T-helper 1 cell treated with Interleukin-12 subunit alpha and Interleukin-12 subunit beta and Interleukin-4 antibody, amounts not matched to agents 30 μg/mL and 1 μg/mL, for 36 hours (primary cell): ENCODE measurements around the gene FAM219B.
"Not testable (repeated sequence)": the region's sequence is repeated elsewhere in the genome, so short reads cannot be mapped to it uniquely, and the experiment has no call there.

ENCODE experiments used
- H3K27ac Mint-ChIP-seq: one replicate; pipeline ENCODE4 v1.8.0; 2021; ENCODE audit warnings: mild to moderate bottlenecking, mixed read lengths
- H3K27me3 Mint-ChIP-seq: one replicate; pipeline ENCODE4 v1.8.0; 2021; ENCODE audit warnings: low read depth, mixed read lengths
- H3K36me3 Mint-ChIP-seq: one replicate; pipeline ENCODE4 v1.8.0; 2021; ENCODE audit warnings: low read depth, mixed read lengths
- H3K4me1 Mint-ChIP-seq: one replicate; pipeline ENCODE4 v1.8.0; 2021; ENCODE audit warnings: low read depth, mixed read lengths
- H3K4me3 Mint-ChIP-seq: one replicate; pipeline ENCODE4 v1.8.0; 2021; ENCODE audit warnings: mild to moderate bottlenecking, moderate library complexity, mixed read lengths
- H3K9me3 Mint-ChIP-seq: one replicate; pipeline ENCODE4 v1.8.0; 2021; ENCODE audit warnings: mixed read lengths

FAM219B gene, protein sequence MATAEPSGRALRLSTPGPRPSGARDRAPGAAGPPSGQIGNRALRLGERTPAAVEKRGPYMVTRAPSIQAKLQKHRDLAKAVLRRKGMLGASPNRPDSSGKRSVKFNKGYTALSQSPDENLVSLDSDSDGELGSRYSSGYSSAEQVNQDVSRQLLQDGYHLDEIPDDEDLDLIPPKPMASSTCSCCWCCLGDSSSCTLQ

DNA sequence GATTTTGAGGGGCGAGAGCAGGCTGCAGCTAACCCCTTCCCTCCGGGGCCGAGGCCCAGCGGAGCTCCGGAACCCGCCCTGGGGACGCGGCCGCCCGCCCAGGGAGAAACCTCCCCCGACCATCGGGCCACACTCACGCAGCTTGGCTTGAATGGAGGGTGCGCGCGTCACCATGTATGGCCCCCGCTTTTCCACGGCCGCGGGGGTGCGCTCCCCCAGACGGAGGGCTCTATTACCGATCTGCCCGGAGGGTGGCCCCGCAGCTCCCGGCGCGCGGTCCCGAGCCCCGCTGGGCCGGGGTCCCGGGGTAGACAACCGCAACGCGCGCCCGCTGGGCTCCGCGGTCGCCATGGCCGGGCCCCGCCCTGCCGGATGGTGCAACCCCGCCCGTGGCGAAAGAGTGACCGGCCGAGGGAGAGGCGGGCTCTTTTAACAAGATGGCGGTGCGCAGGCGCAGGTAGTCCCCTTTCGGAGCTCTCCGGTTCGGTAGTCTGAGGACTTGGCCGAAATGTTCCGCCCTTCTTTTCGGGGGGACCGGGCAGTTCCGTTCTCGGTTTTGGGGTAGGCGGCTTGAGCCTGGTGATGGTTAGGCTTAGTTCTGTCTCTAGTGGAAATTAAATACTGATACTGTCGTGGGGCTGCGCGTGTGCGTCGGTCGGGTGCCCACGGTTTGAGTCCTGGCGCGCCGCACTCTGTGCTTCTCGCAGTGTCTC, at the start of gene FAM219B:
Gene FAM219B, minus strand, starts transcription at position 402 of the 713 bp plus-strand sequence. Its CDS starts 51 bp downstream, at position 351.
- H3K4me3 Mint-ChIP-seq: peak within 1 kb of the TSS; percentile 96
- H3K27me3 Mint-ChIP-seq: no peaks in the 10 kb centered on the region
- peaks cover 32% of the 10 kb centered on the region for H3K36me3 Mint-ChIP-seq

DNA sequence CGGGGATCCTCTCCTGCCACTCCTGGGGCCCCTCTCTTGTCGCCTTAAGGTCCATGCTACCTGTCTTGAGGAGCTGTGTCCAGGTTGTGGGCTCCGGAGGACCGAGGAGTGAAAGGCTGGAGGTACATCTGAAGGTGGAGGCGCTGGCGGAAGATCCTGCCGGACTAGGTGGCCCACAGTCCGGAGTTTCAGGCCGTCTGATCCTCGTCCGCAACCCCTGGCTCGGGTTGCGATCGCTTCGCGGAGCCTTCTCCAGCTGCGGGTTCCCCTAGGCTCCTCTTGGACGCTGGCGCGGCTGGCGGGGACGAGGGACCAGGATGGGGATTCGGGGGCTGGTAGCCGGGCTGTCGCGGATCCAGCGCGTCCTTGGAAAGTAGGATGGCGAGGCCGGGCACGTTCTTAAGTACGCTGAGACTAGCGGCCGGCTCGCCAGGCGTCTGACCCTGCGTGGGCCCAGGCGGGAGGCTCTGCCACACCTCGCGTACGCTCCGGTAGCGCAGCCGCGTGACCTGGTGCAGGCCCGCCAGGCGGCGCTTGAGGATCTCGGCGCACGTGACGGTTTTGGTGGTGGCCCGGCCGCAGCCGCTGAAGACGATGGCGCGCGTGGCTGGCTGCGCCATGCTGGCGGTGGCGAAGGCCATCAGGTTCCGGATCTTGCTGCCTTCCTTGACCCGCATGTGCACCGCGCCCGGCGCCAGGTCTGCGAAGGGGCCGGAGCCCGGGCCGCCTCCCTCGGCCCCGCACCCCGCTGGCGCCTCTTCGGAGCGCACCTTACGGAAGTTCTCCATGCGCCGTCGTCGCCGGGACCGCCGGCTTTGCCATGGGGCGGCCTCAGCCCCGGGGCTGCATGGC, 49.4 kb upstream of the FAM219B start:
- H3K36me3 Mint-ChIP-seq: no peaks in the 10 kb centered on the region
- peaks cover 14% of the 10 kb centered on the region for H3K4me1 Mint-ChIP-seq
- peak overlapping the region; percentile 31 for H3K4me3 Mint-ChIP-seq
- H3K27me3 Mint-ChIP-seq: peaks cover 38% of the 10 kb centered on the region
- H3K9me3 Mint-ChIP-seq: no peaks in the 10 kb centered on the region
- no peak overlapping the region for H3K27ac Mint-ChIP-seq

More for the DNA sequence above, at the start of gene FAM219B:
- H3K27ac Mint-ChIP-seq: peak within 1 kb of the TSS; percentile 92
- H3K4me1 Mint-ChIP-seq: peaks cover 35% of the 10 kb centered on the region
- no peaks in the 10 kb centered on the region for H3K9me3 Mint-ChIP-seq

DNA sequence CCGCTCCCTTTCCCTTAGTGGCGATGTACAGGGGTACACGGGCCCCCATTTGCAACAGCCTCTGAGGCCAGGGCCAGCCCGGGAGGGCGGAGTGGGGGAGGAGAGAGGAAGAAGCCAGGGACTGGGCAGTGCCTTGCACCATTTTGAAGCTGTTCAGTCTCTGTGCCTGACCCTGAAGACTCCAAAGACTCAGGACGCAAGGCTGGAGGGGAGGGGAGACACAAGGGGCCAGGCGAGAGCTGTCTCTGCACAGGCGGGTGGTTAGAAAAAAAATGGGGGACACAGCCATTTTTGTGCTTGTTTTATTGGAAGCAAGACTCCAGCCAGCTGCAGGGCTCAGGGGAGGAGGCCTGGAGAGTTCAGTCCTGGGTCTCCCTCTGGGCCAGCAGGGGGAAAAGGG, 48.4 kb upstream of the FAM219B start:
- Mint-ChIP-seq H3K9me3 (no peaks in the 10 kb centered on the region), H3K27ac (no peak overlapping the region), H3K27me3 (peaks cover 28% of the 10 kb centered on the region), H3K36me3 (no peaks in the 10 kb centered on the region), H3K4me1 (peaks cover 14% of the 10 kb centered on the region), H3K4me3 (no peak overlapping the region)

DNA sequence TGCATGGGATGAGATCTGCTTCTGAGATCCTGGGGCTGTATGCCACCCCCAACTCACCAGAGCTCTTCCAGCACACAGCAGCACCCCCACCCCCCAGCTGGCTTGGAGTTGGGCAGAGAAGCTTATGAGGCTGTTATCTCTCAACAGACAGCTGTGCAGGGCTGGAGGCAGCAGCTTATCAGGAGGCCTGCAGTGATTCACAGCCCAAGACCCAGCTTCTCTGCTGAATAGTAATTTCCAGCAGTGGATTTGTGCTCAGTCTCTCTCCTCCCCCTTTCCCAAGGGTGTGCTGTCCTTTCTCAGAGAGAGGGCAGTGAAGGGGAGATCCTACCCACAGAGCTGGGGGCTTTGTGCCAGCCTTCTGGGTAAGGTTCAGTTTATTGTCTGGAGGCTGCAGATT, 47.9 kb upstream of the FAM219B start:
- H3K27ac Mint-ChIP-seq: no peak overlapping the region
- no peak overlapping the region for H3K4me3 Mint-ChIP-seq
- peaks cover 13% of the 10 kb centered on the region for H3K4me1 Mint-ChIP-seq
- H3K27me3 Mint-ChIP-seq: peaks cover 23% of the 10 kb centered on the region
- no peaks in the 10 kb centered on the region for H3K36me3 Mint-ChIP-seq
- H3K9me3 Mint-ChIP-seq: no peaks in the 10 kb centered on the region

DNA sequence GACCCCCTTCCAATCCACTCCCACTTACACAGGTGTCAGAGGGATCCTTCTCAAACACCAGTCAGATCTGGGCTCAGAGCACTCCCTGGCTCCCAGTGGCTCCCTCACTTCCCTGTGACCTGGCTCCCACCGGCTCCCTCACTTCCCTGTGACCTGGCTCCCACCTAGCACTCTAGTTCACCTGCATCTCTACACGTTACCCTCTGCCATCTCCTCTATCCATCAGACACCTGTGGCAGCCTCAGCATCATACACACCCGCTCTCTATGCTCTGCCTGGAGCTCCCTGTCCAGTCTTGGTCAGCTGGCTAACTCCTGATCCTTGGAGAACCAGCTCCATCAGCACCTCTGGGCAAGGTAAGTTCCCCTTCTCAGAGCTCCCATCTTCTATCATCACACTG, 44.4 kb upstream of the FAM219B start:
- Mint-ChIP-seq H3K4me3 (no peak overlapping the region), H3K27ac (no peak overlapping the region), H3K36me3 (no peaks in the 10 kb centered on the region), H3K9me3 (no peaks in the 10 kb centered on the region), H3K4me1 (peaks cover 8% of the 10 kb centered on the region), H3K27me3 (no peaks in the 10 kb centered on the region)

DNA sequence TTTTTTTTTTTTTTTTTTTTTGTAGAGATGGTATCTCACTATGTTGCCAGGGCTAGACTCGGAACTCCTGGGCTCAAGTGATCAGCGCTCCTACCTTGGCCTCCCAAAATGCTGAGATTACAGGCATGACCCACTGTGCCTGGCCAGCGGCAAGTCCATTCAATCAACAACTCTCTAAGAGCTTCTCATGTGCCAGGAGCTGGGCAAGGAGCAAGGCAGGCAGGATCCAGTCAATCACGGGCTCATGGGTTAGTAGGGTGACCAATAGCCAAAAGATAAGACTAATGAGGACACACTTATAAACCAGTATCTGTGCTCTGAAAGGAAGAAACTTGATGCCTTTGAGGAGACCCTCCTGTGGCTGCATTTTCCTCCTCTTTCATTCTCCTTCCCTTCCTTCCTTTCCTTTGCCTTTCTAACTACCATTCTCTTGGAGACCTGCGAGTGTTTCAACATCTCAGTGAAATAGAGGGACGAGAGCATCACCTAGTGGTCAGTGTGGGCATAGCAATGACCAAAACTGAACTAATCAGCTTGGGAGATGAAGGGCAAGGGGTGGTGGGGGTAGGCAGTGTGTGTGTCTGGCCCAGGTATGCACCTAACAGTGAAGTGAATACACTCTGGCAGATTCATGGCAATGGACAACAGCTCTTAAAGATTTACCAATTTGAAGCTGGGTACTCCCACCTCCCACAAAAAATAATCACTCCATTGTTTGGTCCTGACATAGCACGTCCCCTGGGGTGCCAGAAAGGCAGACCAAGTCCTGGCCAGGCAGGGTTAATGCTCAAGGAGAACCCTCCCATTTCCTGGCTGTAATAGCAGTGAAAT, 43.6 kb upstream of the FAM219B start:
- no peak overlapping the region for H3K4me3 Mint-ChIP-seq
- peaks cover 8% of the 10 kb centered on the region for H3K4me1 Mint-ChIP-seq
- H3K36me3 Mint-ChIP-seq: no peaks in the 10 kb centered on the region
- no peaks in the 10 kb centered on the region for H3K27me3 Mint-ChIP-seq
- H3K9me3 Mint-ChIP-seq: no peaks in the 10 kb centered on the region
- H3K27ac Mint-ChIP-seq: no peak overlapping the region

DNA sequence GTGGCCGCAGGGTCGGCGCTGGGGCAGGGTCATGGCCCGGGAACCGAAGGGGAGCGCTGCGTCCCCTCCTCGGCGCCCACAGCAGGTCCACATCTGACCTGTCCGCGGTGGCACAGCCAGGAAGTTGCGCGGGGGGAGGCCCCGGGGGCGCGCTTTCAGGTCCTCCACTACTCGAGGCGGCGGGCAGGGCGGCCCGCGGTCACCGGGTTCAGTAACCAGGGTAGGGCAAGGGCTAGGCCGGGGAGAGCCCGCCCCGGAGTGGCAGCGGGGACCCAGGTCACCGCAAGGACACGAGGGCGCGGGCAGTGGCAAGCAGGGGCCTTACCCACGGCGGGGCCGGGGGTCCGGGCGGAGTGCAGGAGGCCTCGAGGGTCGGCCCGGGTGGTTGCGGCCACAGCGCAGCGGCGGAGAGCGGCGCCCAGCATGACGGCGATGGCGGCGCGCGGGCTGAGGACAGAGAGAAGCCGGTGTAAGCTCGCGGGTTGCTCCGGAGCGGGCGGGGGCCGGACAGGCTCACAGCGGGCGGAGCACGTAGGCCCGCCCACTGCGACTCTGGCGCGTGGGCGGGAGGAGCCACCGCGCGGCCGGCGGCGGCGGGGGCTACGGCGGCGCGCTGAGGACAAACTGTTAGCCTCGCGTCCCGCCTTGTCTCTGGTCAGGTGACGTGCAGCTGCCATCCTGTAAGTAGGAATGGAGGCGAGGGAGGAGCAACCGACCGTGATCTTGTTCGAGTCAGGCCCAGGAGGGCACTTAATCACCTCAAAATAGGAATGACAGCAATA, 31.1 kb upstream of the FAM219B start, which contains the start of gene COX5A:
Gene COX5A, minus strand, starts transcription at position 484 of the 782 bp plus-strand sequence. Its CDS starts 59 bp downstream, at position 425.
- Mint-ChIP-seq H3K36me3 (peaks cover 6% of the 10 kb centered on the region), H3K27me3 (no peaks in the 10 kb centered on the region), H3K9me3 (no peaks in the 10 kb centered on the region), H3K4me3 (peak within 1 kb of the TSS; percentile 87), H3K4me1 (peaks cover 20% of the 10 kb centered on the region), H3K27ac (peak within 1 kb of the TSS; percentile 90)

DNA sequence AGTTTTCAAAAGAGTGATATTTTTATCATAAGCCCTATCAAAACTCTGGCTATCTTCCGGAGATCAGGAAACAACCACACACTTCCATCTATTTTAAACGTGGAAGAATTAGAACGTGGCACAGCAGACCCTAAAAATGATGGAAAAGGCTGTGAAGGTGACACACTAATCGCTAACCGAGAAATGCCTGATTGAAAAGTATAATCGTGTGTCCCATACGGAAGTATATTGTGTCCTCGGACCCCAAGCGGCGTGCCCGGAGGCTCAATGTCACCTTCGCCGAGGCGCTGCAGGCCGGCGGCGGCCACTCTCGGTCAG, 30.6 kb upstream of the FAM219B start:
- Mint-ChIP-seq H3K9me3 (no peaks in the 10 kb centered on the region), H3K36me3 (peaks cover 8% of the 10 kb centered on the region), H3K4me3 (peak overlapping the region; percentile 87), H3K27me3 (no peaks in the 10 kb centered on the region), H3K4me1 (peaks cover 22% of the 10 kb centered on the region), H3K27ac (peak overlapping the region; percentile 88)

DNA sequence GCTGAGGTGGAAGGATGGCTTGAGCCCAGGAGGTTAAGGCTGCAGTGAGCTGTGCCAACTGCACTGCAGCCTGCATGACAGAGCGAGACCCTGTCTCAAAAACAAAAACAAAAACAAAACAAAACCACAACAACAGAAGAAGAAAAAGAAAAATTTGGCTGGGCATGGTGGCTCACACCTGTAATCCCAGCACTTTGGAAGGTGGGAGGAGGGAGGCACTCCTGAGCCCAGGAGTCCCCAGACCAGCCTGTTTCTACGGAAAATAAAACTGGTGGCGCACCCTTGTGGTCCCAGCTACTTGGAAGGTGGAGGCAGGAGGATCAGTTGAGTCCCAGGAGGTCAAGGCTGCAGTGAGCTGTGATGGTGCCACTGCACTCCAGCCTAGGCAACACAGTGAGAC, 28.5 kb upstream of the FAM219B start:
- H3K27me3 Mint-ChIP-seq, H3K9me3 Mint-ChIP-seq: not testable (repeated sequence)
- H3K27ac Mint-ChIP-seq: peak overlapping the region; percentile 38
- peak overlapping the region; percentile 68 for H3K4me3 Mint-ChIP-seq
- peaks cover 15% of the 10 kb centered on the region for H3K36me3 Mint-ChIP-seq
- H3K4me1 Mint-ChIP-seq: peaks cover 25% of the 10 kb centered on the region

DNA sequence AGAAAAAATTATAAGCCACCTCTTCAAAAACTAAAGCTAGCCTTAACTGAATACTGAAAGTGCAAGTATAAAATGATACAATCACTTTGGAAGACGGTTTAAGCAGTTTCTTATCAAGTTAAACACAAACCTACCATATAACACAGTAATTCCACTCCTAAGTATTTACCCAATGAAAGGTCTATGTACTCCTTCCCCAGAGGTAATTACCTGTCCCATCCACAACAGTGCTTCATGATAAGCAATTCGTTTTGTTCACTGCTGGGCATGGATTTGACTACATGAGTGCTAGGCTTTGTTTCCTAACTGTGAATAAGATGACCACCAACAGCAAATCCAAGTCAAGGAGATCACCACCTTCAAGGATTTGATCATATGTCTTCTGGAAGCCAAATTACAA, 26.9 kb upstream of the FAM219B start:
- Mint-ChIP-seq H3K27ac (no peak overlapping the region), H3K9me3 (no peaks in the 10 kb centered on the region), H3K4me1 (peaks cover 25% of the 10 kb centered on the region), H3K27me3 (no peaks in the 10 kb centered on the region), H3K4me3 (no peak overlapping the region), H3K36me3 (peaks cover 20% of the 10 kb centered on the region)

DNA sequence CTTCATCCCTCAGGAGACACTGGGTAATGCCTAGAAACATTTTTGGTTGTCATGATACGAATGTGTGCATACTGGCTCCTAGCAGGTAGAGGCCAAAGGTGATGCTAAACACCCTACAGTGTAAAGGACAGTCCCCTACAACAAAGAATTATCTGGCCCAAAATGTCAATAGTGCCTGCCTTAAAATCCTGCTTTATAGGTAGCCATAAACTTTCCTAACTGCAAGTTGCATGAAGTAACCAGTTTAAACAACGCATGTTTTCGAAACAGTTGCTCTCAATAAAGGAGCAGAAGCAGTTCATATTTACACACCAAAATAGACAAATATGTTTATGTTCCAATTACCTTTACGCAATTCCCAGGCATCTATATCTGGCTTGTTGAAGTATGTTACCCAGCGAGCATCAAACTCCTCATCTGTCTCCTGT, 22.1 kb upstream of the FAM219B start:
- H3K9me3 Mint-ChIP-seq: no peaks in the 10 kb centered on the region
- H3K4me1 Mint-ChIP-seq: peaks cover 10% of the 10 kb centered on the region
- no peaks in the 10 kb centered on the region for H3K27me3 Mint-ChIP-seq
- peaks cover 23% of the 10 kb centered on the region for H3K36me3 Mint-ChIP-seq
- no peak overlapping the region for H3K27ac Mint-ChIP-seq
- H3K4me3 Mint-ChIP-seq: no peak overlapping the region

DNA sequence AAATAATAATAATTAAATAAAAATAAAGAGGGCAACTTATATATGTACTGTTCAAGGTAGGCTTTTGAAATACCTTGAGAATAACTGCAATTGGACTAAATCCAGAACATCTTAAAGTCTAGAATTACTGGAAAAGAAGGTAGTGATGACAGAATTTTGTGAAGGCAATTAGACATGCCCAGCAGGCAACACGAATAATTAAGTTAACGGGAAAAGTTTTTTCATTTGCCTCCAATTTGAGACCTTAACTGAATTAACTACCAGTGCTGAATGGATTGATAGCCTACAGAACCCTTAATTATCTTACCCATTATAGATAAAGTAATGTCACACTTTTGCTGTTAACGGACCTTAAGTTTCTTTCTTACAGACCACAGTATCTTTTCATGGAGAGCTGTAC, 17.9 kb upstream of the FAM219B start:
- Mint-ChIP-seq H3K9me3 (no peaks in the 10 kb centered on the region), H3K4me1 (peaks cover 5% of the 10 kb centered on the region), H3K27ac (no peak overlapping the region), H3K4me3 (no peak overlapping the region), H3K27me3 (no peaks in the 10 kb centered on the region), H3K36me3 (peaks cover 37% of the 10 kb centered on the region)

DNA sequence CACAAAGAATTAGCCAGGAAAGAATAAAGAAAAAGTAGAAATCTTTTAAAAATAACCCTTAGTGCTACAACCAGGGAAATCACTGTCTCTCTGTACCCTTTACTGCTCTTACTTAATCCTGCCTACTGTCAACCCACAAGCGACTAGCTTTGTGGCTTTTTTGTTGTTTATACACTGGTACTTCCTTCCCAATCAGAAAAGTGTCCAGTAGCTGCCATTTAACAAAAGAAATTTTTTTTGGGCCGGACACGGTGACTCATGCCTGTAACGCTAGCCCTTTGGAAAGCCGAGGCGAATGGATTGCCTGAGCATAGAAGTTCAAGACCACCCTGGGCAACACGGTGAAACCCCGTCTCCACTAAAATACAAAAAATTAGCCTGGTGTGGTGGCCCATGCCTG, 13.8 kb upstream of the FAM219B start:
- Mint-ChIP-seq H3K4me3 (no peak overlapping the region), H3K9me3 (no peaks in the 10 kb centered on the region), H3K27me3 (no peaks in the 10 kb centered on the region), H3K27ac (no peak overlapping the region), H3K4me1 (peaks cover 5% of the 10 kb centered on the region), H3K36me3 (peaks cover 39% of the 10 kb centered on the region)
